ENCODE measurements around the gene CHRNB1. TPM values are rescaled to one million over a fixed set of nuclear protein-coding genes. Genes with fewer than 3 reads are reported as not detected.

The CHRNB1 gene
- total RNA-seq, 1 donor from 2014 or later, result 21.3 TPM

DNA sequence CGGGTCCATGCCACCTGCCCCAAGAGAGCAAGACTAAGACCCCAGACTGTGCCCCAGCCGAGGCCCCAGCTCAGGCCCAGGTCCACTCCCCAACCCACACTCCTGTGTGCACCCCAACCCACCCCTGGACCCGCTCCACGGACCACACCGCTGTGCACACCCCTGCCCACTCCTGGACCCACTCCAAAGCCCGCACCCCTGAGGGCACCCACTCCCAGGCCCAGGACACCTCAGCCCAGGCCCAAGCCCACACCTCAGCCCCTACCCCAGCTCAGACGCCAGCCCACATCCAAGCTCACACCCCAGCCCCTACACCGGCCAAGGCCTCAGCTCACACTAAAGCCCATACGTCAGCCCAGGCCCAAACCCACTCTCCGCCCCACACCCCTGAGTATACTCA, 15.1 kb upstream of the CHRNB1 start:
- no peak for TF ChIP-seq CTCF (conservative IDR thresholded peaks at IDR 0.05; ENCODE audit: low read depth, low read length)
- H3K4me3 ChIP-seq (ENCODE audit: low read depth, low read length), result no peak overlapping the region
- DNase-seq (ENCODE audit: low read depth), result no peak

DNA sequence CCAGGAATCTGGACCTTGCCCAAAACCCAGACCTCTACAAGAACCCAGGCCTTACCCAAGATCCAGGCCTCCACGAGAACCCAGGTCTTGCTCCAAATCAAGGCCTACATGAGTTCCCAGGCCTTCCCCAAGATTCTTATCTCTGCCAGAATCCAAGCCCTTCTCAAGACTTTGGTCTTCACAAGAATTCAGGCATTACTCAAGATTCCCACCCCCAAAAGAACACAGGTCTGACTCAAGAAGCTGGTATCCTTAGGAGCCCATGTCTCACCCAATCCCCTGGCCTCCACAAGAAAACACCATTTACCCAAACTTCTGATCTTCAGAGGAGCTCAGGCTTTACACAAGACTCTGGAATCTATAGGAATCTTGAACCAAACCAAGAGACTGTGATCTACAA, 13.6 kb upstream of the CHRNB1 start:
- DNase-seq (ENCODE audit: low read depth), result no peak
- TF ChIP-seq CTCF (conservative IDR thresholded peaks at IDR 0.05; ENCODE audit: low read depth, low read length), result no peak
- no peak overlapping the region for H3K4me3 ChIP-seq (ENCODE audit: low read depth, low read length)

GRCh38 chr17:7432296-7432695, 12.6 kb upstream of the CHRNB1 start:
- no peak for TF ChIP-seq CTCF (conservative IDR thresholded peaks at IDR 0.05; ENCODE audit: low read depth, low read length)
- no peak for DNase-seq (ENCODE audit: low read depth)
- no peak overlapping the region for H3K4me3 ChIP-seq (ENCODE audit: low read depth, low read length)

GRCh38 chr17:7435676-7436555, 8.9 kb upstream of the CHRNB1 start:
- peak overlapping the region; percentile 75 for H3K4me3 ChIP-seq (ENCODE audit: low read depth, low read length)
- TF ChIP-seq CTCF (conservative IDR thresholded peaks at IDR 0.05; ENCODE audit: low read depth, low read length), result peak; percentile 36
- no peak for DNase-seq (ENCODE audit: low read depth)

DNA sequence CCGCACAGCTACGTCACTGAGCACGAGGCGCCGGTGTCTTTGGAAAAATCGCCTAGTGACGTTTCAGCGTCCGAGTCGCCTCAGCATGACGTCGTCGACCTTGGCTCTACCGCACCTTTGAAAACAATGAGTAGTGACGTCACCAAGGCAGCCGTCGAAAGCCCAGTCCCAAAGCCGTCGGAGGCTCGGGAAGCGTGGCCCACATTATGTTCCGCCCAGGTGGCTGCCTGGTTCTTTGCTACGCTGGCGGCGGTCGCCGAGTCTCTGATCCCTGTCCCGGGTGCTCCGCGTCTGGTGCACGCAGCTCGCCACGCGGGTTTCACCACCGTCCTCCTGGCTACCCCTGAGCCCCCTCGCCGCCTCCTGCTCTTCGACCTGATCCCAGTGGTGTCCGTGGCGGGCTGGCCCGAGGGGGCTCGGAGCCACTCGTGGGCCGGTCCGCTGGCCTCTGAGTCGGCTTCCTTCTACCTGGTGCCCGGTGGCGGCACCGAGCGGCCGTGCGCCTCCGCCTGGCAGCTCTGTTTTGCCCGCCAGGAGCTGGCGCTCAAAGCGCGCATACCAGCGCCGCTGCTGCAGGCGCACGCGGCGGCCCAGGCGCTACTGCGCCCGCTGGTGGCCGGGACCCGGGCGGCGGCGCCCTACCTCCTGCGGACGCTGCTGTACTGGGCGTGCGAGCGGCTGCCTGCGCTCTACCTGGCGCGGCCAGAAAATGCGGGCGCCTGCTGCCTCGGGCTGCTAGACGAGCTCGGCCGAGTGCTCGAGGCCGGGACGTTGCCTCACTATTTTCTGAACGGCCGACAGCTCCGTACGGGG, 8.1 kb upstream of the CHRNB1 start:
- TF ChIP-seq CTCF (conservative IDR thresholded peaks at IDR 0.05; ENCODE audit: low read depth, low read length), result peak; percentile 78
- H3K4me3 ChIP-seq (ENCODE audit: low read depth, low read length), result peak overlapping the region; percentile 75
- no peak for DNase-seq (ENCODE audit: low read depth)

GRCh38 chr17:7437369-7437863, 7.4 kb upstream of the CHRNB1 start:
- peak overlapping the region; percentile 75 for H3K4me3 ChIP-seq (ENCODE audit: low read depth, low read length)
- no peak for TF ChIP-seq CTCF (conservative IDR thresholded peaks at IDR 0.05; ENCODE audit: low read depth, low read length)
- no peak for DNase-seq (ENCODE audit: low read depth)

Data from epithelial cell of proximal tubule (primary cell).